Mesenchymal stem cell (in vitro differentiated cells and primary cell): ENCODE measurements around the gene TPPP.
"Not testable (repeated sequence)": the region's sequence is repeated elsewhere in the genome, so short reads cannot be mapped to it uniquely, and the experiment has no call there.

ENCODE experiments used
- DNase-seq: peaks from one replicate; pipeline ENCODE4 v3.0.0-alpha.2; 2013
- H2AFZ ChIP-seq: one replicate; pipeline ENCODE4 v1.6.1; 2013; ENCODE audit warnings: low read depth, mild to moderate bottlenecking, control low read depth, inconsistent platforms, low read length, moderate library complexity
- H2AK5ac ChIP-seq: 2 replicates; pipeline ENCODE4 v1.6.1; 2013; ENCODE audit warnings: low read length, moderate library complexity, mild to moderate bottlenecking, inconsistent platforms; ENCODE audit not compliant: severe bottlenecking
- H2BK120ac ChIP-seq: one replicate; pipeline ENCODE4 v1.6.1; 2013; ENCODE audit warnings: low read depth, mild to moderate bottlenecking, inconsistent platforms, low read length, moderate library complexity
- H2BK12ac ChIP-seq, 2 experiments: one replicate each; pipeline ENCODE4 v1.6.1; 2013; ENCODE audit warnings: inconsistent platforms in 2 of 2, low read length in 2 of 2, mild to moderate bottlenecking in 2 of 2, moderate library complexity in 2 of 2, control low read depth in 1 of 2
- H2BK15ac ChIP-seq: one replicate; pipeline ENCODE4 v1.6.1; 2013; ENCODE audit warnings: mild to moderate bottlenecking, low read depth, inconsistent platforms; ENCODE audit not compliant: poor library complexity, severe bottlenecking
- H2BK5ac ChIP-seq: 2 replicates; pipeline ENCODE4 v1.6.1; 2013; ENCODE audit warnings: low read depth, mild to moderate bottlenecking, low read length, control low read depth, inconsistent platforms; ENCODE audit not compliant: poor library complexity, severe bottlenecking
- H3K14ac ChIP-seq, 2 experiments: one replicate each; pipeline ENCODE4 v1.6.1; 2013; ENCODE audit warnings: inconsistent platforms in 2 of 2, low read length in 2 of 2, control low read depth in 1 of 2, mild to moderate bottlenecking in 1 of 2, moderate library complexity in 1 of 2
- H3K18ac ChIP-seq, 2 experiments: one replicate each; pipeline ENCODE4 v1.6.1; 2013; ENCODE audit warnings: inconsistent platforms in 2 of 2, low read length in 2 of 2, control low read depth in 1 of 2, low read depth in 1 of 2, mild to moderate bottlenecking in 1 of 2
- H3K23ac ChIP-seq, 2 experiments: one replicate each; pipeline ENCODE4 v1.6.1; 2013; ENCODE audit warnings: inconsistent platforms in 2 of 2, low read length in 2 of 2, mild to moderate bottlenecking in 2 of 2, moderate library complexity in 2 of 2, control low read depth in 1 of 2
- H3K27ac ChIP-seq: 2 replicates; pipeline ENCODE4 v1.5.1; 2013; ENCODE audit warnings: mild to moderate bottlenecking, moderate library complexity, low read length, control low read depth, inconsistent platforms; ENCODE audit not compliant: poor library complexity, severe bottlenecking
- H3K27me3 ChIP-seq, 2 experiments: 2 replicates each; pipeline versions ENCODE4 v1.6.1 to v1.7.0; 2013; ENCODE audit warnings: low read length in 2 of 2, mild to moderate bottlenecking in 2 of 2, moderate library complexity in 2 of 2, control low read depth in 1 of 2, inconsistent platforms in 1 of 2; ENCODE audit not compliant: control insufficient read depth in 1 of 2, insufficient read depth in 1 of 2
- H3K36me3 ChIP-seq, 2 experiments: 2 replicates each; pipeline versions ENCODE4 v1.6.1 to v1.7.0; 2013; ENCODE audit warnings: low read length in 2 of 2, control low read depth in 1 of 2, inconsistent platforms in 1 of 2, low read depth in 1 of 2, mild to moderate bottlenecking in 1 of 2; ENCODE audit not compliant: insufficient read depth in 2 of 2, control insufficient read depth in 1 of 2
- H3K4ac ChIP-seq, 2 experiments: one replicate each; pipeline ENCODE4 v1.6.1; 2013; ENCODE audit warnings: inconsistent platforms in 2 of 2, low read length in 2 of 2, mild to moderate bottlenecking in 2 of 2, moderate library complexity in 2 of 2, control low read depth in 1 of 2, low read depth in 1 of 2
- H3K4me1 ChIP-seq: 2 replicates; pipeline ENCODE4 v1.6.1; 2013; ENCODE audit warnings: low read depth, low read length, control low read depth; ENCODE audit not compliant: control insufficient read depth, insufficient read depth
- H3K4me2 ChIP-seq: 2 replicates; pipeline ENCODE4 v1.6.1; 2013; ENCODE audit warnings: low read length, mild to moderate bottlenecking, inconsistent platforms; ENCODE audit not compliant: poor library complexity, severe bottlenecking
- H3K4me3 ChIP-seq, 2 experiments: 2 replicates each; pipeline versions ENCODE4 v1.5.1 to v1.7.0; 2013; ENCODE audit warnings: low read length in 2 of 2, mild to moderate bottlenecking in 2 of 2, control low read depth in 1 of 2, low read depth in 1 of 2; ENCODE audit not compliant: insufficient read depth in 1 of 2
- H3K79me1 ChIP-seq: replicated peaks from 2 replicates; pipeline ENCODE4 v1.6.1; 2013; ENCODE audit warnings: mild to moderate bottlenecking, control low read depth, low read length, inconsistent platforms; ENCODE audit not compliant: poor library complexity, severe bottlenecking
- H3K9ac ChIP-seq: 2 replicates; pipeline ENCODE4 v1.7.0; 2013; ENCODE audit warnings: mild to moderate bottlenecking, low read length, moderate library complexity
- H3K9me3 ChIP-seq: 2 replicates; pipeline ENCODE4 v1.7.0; 2013; ENCODE audit warnings: mild to moderate bottlenecking, low read length; ENCODE audit not compliant: control insufficient read depth
- H4K8ac ChIP-seq: one replicate; pipeline ENCODE4 v1.6.1; 2013; ENCODE audit warnings: inconsistent platforms, mild to moderate bottlenecking, low read length, moderate library complexity
- H4K91ac ChIP-seq: one replicate; pipeline ENCODE4 v1.6.1; 2013; ENCODE audit warnings: mild to moderate bottlenecking, low read length, inconsistent platforms
- WGBS: methylation state at CpG from one replicate; pipeline ENCODE4 v1.1.7; 2013; ENCODE audit warnings: mixed read lengths; 5-methylcytosine and 5-hydroxymethylcytosine counted together

The TPPP gene

GRCh38 chr5:729225-729624 lies 36.1 kb upstream of the TPPP start:
- H3K18ac ChIP-seq, H4K91ac ChIP-seq, H3K4me2 ChIP-seq, H3K27ac ChIP-seq, H2BK12ac ChIP-seq, H3K27me3 ChIP-seq, H3K9me3 ChIP-seq, H3K36me3 ChIP-seq, H2AFZ ChIP-seq, H3K4me3 ChIP-seq, H3K79me1 ChIP-seq, H2AK5ac ChIP-seq, H2BK5ac ChIP-seq, H3K14ac ChIP-seq, H2BK15ac ChIP-seq, H3K23ac ChIP-seq, H3K4ac ChIP-seq, H4K8ac ChIP-seq, DNase-seq, H3K9ac ChIP-seq, H2BK120ac ChIP-seq, H3K4me1 ChIP-seq: not testable (repeated sequence)
- WGBS: 66% methylated on average over 3 of the region's 7 CpGs

- H3K79me1 ChIP-seq, H2BK12ac ChIP-seq, H3K27ac ChIP-seq, H4K91ac ChIP-seq, H3K4me2 ChIP-seq, H2BK120ac ChIP-seq, H3K9ac ChIP-seq, H2BK5ac ChIP-seq, H3K4me1 ChIP-seq, H3K36me3 ChIP-seq, H3K14ac ChIP-seq, H3K18ac ChIP-seq, H2BK15ac ChIP-seq, H3K4me3 ChIP-seq, H3K4ac ChIP-seq, H3K9me3 ChIP-seq, H2AK5ac ChIP-seq, H2AFZ ChIP-seq, DNase-seq, H3K27me3 ChIP-seq, H3K23ac ChIP-seq, H4K8ac ChIP-seq: not testable (repeated sequence)
- WGBS: no CpG with 5 or more reads among the region's 9 CpGs
Observed at GRCh38 chr5:727087-727486, 33.9 kb upstream of the TPPP start.

- H2BK120ac ChIP-seq, DNase-seq, H2BK15ac ChIP-seq, H3K79me1 ChIP-seq, H3K18ac ChIP-seq, H3K4me3 ChIP-seq, H3K27ac ChIP-seq, H2AFZ ChIP-seq, H3K14ac ChIP-seq, H3K27me3 ChIP-seq, H4K91ac ChIP-seq, H3K4me2 ChIP-seq, H3K4me1 ChIP-seq, H4K8ac ChIP-seq, H3K9ac ChIP-seq, H3K23ac ChIP-seq, H2BK12ac ChIP-seq, H3K4ac ChIP-seq, H2AK5ac ChIP-seq, H2BK5ac ChIP-seq, H3K9me3 ChIP-seq, H3K36me3 ChIP-seq: not testable (repeated sequence)
- 79% methylated on average over 2 of the region's 6 CpGs for WGBS
Observed at GRCh38 chr5:723865-724264, 30.7 kb upstream of the TPPP start.

GRCh38 chr5:723309-723708 lies 30.2 kb upstream of the TPPP start:
- not testable (repeated sequence) for H3K4me3 ChIP-seq, H3K27me3 ChIP-seq, H3K79me1 ChIP-seq, H3K4ac ChIP-seq, H2AK5ac ChIP-seq, H2BK12ac ChIP-seq, H3K18ac ChIP-seq, H2BK5ac ChIP-seq, H4K8ac ChIP-seq, H3K4me1 ChIP-seq, H3K36me3 ChIP-seq, H3K4me2 ChIP-seq, H3K9ac ChIP-seq, H2BK15ac ChIP-seq, H4K91ac ChIP-seq, H2AFZ ChIP-seq, H3K27ac ChIP-seq, DNase-seq, H2BK120ac ChIP-seq, H3K23ac ChIP-seq, H3K14ac ChIP-seq, H3K9me3 ChIP-seq
- no CpG with 5 or more reads among the region's 4 CpGs for WGBS
